GM21723 (cell line): ENCODE results near the gene SHE.

Source experiments
- ATAC-seq: cut with Tn5 transposase; IDR thresholded peaks from one replicate; pipeline ENCODE4 v1.9.1; 2021; ENCODE audit warnings: mild to moderate bottlenecking, moderate library complexity; ENCODE audit not compliant: unreplicated experiment

Gene SHE

DNA sequence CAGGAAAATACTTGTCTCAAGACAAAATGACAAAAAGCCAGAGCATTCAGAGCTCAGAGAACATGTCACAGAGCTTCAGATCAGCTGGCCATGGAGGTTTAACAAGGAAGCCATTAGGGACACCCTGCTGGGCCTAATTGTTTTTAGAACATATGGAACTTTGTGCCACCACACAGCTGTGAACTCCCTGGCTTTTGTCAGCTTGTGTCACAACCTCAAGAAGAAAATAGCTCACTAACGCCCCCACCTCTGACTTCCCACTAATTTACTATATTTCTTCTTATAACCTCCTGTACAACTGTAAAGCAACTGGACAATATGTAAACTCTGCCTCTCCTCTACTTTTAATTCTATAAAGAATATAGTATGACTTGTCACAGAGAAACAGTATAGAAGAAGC lies 21.2 kb downstream of the SHE start:
- ATAC-seq: no peak

- no peak for ATAC-seq
Measured at GRCh38 chr1:154479764-154480421, 22.3 kb downstream of the SHE start.

DNA sequence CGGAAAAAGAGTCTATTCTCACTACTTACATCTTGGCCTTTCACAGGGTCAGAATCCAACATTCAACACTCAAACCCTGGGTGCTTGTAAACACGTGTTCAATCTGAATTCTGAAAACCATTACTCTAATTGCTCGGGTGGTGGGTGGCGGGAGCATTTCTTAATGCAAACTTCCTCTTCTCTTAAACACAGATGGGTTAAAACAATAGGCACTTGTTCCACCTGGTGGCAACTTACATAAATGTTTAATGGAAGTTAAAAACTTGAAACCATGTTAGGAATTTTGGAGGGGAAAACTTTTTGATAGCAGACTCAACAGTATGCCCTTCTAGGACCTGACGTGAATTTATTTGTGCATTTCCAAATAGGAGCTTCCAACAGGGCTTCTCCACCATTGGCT lies 23.6 kb downstream of the SHE start:
- no peak for ATAC-seq

DNA sequence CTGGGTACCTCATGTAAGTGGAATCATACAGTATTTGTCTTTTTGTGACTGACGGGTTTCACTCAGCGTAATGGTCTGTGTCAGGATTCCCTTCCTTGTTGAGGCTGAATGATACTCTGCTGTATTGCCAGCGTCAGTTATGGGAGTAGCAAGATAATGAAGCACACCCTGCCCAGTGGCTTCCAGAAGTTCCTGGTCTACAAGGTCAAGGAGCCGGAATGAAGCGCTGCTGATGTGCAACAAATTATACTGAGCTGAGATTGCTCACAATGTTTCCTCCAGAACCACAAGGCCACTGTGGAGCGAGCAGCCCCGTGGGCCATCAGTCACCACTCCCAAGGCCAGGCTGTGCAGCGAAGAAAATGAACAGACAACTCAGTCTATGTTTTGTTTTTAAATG lies 24.2 kb downstream of the SHE start:
- no peak for ATAC-seq

DNA sequence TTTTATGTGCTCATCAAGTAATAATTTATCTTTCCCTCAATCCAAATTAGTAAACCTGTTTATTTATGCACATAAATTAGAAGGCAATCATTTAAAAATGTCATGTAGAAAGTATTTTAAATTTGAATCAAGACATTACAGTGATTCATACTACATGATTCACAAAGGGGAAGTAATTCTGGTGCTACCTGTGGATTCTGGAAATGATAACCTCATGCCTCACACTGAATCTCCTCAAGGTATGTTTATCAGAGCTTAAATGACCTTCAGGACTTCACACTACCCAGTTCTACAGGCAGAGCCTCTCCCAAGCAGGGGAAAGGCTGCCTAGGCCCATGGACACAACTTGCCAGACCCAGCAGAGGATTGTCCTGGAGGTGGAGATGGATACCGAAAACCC lies 25.4 kb downstream of the SHE start:
- ATAC-seq: no peak

DNA sequence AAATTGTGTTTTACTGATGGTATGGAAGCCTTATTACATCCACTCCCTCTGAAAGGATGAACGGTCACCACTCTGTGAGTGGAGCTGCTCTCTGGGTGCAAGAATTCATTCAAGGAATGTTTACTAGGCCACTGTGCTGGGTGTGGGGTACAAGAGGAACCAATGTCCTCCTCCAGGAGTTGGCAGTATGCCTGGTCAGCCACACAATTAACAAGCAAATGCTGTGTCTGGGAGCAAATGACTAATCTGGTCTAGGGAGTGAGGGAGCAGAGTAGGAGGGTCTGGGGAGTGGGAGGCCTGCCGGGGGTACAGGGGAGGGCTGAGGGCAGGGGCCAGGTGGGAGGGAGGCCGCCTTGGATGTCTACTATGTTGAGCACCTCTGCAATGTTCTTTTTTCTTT lies 27.4 kb downstream of the SHE start:
- ATAC-seq: no peak

- ATAC-seq: no peak
Measured at GRCh38 chr1:154471304-154471703, 30.9 kb downstream of the SHE start.

GRCh38 chr1:154469844-154470560 lies 32.2 kb downstream of the SHE start:
- ATAC-seq: no peak

GRCh38 chr1:154468535-154469250 lies 33.5 kb downstream of the SHE start:
- no peak for ATAC-seq

DNA sequence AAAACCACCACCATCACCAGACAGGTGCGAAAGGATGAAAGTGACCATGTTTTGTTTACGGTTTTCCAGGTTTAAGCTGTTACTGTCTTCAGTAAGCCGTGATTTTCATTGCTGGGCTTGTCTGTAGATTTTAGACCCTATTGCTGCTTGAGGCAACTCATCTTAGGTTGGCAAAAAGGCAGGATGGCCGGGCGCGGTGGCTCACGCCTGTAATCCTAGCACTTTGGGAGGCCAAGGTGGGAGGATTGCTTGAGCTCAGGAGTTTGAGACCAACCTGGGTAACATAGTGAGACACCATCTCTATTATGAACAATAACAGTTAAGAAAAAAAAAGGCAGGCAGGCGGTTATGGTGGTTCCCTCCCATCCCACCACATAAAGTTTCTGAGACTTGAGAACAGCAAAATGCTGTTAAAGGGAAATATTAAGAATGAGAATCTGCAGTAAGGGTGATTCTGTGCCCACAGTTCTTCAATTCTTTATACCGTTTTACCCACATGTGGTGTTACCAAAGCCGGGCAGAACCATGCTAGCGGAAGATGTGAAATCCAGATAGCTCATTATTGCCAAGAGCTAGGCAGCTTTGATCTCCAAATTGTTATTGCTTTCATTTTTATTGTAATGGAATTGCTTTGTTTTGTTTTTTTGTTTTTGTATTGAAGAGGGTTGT lies 34.6 kb downstream of the SHE start:
- no peak for ATAC-seq

DNA sequence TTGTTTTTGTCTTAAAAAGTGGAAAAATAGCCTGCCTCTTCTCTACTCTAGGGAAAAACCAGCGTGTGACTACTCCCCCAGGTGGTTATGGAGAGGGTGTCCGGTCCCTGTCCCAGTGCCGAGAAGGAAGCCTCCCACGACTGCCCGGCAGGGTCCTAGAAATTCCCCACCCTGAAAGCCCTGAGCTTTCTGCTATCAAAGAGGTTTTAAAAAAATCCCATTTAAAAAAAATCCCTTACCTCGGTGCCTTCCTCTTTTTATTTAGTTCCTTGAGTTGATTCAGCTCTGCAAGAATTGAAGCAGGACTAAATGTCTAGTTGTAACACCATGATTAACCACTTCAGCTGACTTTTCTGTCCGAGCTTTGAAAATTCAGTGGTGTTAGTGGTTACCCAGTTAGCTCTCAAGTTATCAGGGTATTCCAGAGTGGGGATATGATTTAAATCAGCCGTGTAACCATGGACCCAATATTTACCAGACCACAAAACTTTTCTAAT lies 35.2 kb downstream of the SHE start:
- ATAC-seq: no peak

DNA sequence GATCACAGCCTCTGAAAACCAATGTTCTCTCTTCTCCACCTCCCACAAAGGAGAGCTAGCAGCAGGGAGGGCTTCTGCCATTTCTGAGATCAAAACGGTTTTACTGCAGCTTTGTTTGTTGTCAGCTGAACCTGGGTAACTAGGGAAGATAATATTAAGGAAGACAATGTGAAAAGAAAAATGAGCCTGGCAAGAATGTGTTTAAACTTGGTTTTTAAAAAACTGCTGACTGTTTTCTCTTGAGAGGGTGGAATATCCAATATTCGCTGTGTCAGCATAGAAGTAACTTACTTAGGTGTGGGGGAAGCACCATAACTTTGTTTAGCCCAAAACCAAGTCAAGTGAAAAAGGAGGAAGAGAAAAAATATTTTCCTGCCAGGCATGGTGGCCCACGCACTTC lies 36.0 kb downstream of the SHE start:
- ATAC-seq: no peak

- ATAC-seq: no peak
Measured at GRCh38 chr1:154465621-154466195, 36.5 kb downstream of the SHE start.

DNA sequence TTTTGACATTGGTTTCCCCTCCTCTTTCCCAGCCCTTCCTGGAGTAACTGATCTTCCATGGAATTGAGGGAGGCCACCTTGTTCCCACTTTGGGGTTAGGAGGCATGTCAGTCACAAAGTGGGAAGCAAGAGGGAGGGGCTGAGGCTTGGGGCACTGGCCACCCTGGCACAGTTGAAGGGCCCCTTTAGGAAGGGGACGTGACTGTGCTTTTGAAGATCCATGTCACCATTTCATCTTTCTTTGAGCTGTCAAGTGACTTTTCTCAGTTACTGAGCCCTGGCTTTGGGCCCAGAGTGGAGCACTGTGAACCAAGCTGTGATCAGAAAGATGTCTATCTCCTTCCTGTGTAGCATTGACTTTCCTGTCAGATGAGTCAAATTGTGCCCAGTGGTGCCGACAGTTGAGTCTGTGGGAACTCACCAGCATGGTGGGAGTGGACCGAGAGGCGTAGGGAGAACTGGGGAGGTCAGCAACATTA lies 38.7 kb downstream of the SHE start:
- no peak for ATAC-seq

- no peak for ATAC-seq
Measured at GRCh38 chr1:154460695-154461260, 41.4 kb downstream of the SHE start.

DNA sequence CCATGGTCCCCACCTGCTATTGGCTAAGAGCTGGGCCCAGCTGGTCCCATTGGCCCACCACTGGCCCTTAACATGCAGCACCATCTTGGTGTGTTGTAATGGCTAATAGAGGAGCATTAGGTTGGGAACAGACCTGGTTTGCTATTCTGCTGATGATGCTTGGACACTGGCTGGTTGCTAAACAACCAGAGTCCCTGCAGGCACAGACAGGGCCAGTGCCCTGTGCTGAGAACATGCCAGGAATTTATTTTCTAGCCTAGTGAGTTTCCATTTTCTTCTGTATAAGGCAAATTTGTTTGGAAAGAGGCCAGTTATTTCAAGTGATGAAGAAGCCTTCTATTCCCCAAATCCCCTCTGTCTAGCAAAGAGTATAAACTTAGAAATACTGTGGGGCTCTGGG lies 43.1 kb downstream of the SHE start:
- no peak for ATAC-seq

- ATAC-seq: no peak
Measured at GRCh38 chr1:154456631-154457030, 45.6 kb downstream of the SHE start.

- ATAC-seq: no peak
Measured at GRCh38 chr1:154454386-154455120, 47.7 kb downstream of the SHE start.

- no peak for ATAC-seq
Measured at GRCh38 chr1:154453574-154454352, 48.4 kb downstream of the SHE start.
